TTC549 (cell line): ENCODE results near the gene TRIM46.
"Not testable (repeated sequence)": the region's sequence is repeated elsewhere in the genome, so short reads cannot be mapped to it uniquely, and the experiment has no call there.

Experiments used
- FAIRE-seq: peaks from 2 replicates; lab custom pipeline; 2012; peaks lifted over from hg19 to GRCh38; lab: Jason Lieb, UNC

The TRIM46 gene

GRCh38 chr1:155187456-155187891, 13.8 kb downstream of the TRIM46 start:
- FAIRE-seq = no peak

GRCh38 chr1:155188268-155188667, 14.6 kb downstream of the TRIM46 start:
- FAIRE-seq = no peak

- FAIRE-seq = not testable (repeated sequence)
Observed at GRCh38 chr1:155189926-155190325, 16.3 kb downstream of the TRIM46 start.

GRCh38 chr1:155191904-155192303, 18.3 kb downstream of the TRIM46 start:
- no peak for FAIRE-seq

GRCh38 chr1:155192346-155193274, 19.0 kb downstream of the TRIM46 start:
- no peak for FAIRE-seq

DNA sequence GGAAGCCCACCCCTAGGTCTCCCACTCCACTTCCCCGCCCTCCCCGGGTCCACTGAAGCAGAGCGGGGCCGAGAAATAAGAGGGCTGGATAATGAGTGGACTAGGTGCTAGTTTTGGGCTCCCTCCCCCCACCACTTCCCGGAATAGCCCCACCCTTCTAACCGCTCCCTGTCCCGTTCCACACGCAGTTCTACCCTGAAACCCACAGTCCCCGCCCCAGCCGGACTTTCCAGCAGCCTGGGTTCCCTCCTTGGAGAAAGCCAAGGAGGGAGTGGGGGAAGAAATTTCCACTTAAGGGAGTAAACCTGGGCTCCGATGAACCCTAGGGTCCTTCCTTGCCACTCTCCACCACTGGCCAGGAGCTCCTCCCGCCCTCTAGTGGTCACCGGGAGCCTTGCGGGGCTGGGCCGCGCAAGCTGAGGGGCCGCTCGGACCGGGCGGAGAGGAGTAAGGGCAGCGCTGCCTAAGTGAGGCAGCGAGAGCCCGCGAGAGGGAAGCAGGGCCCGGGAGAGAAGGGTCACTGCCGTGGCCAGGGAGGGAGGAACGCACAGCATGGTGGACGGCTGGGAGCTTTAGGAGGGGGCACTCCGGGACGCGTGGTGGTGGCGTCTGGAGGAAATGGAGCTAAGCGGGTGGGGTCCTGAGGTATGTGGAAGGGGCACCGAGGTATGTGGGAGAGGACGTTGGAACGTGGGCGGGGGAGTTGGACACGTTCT, 19.8 kb downstream of the TRIM46 start:
- FAIRE-seq = peak; percentile 80

GRCh38 chr1:155193991-155194240, 20.3 kb downstream of the TRIM46 start:
- not testable (repeated sequence) for FAIRE-seq

DNA sequence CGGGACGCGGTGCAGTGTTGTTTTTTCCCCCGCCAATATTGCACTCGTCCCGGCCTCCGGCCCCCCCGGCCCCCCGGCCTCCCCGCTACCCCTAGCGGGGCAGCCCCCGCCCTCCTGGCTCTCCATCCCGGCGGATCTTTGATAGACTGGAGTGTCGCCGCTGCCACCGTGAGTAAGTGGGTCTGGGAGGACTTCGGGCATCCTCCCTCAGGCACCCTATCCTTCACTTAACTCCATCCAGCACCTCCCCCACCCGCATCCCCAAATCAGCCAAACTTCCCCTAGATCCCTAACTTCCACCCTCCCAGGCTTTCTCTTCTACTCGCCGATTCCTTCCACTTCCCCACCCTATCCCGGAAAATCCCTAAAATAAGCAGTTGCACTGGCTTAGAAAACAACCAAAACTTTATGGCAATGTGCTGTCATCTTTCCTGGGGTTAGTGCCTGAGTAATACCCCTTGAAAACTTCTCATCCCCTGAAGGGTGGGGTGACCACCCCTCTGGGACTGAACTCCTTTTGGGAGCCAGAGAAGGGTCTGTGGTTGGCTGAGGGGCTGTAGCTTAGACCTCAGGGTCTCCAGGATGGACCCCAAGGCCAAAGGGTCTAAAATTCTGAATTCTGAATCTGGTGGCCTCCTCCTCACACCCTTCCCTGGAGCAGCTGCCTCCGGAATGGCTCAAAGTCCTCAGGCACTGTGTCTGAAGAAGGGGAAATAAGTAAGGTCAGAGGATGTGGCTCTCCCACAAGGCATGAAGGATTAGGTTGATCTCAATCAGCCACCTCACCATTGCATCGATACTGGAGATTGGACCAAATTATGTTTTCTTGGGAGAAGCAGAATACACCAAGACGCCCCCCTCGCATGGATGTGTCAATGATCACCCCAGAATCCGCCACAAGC, 21.8 kb downstream of the TRIM46 start:
- no peak for FAIRE-seq

DNA sequence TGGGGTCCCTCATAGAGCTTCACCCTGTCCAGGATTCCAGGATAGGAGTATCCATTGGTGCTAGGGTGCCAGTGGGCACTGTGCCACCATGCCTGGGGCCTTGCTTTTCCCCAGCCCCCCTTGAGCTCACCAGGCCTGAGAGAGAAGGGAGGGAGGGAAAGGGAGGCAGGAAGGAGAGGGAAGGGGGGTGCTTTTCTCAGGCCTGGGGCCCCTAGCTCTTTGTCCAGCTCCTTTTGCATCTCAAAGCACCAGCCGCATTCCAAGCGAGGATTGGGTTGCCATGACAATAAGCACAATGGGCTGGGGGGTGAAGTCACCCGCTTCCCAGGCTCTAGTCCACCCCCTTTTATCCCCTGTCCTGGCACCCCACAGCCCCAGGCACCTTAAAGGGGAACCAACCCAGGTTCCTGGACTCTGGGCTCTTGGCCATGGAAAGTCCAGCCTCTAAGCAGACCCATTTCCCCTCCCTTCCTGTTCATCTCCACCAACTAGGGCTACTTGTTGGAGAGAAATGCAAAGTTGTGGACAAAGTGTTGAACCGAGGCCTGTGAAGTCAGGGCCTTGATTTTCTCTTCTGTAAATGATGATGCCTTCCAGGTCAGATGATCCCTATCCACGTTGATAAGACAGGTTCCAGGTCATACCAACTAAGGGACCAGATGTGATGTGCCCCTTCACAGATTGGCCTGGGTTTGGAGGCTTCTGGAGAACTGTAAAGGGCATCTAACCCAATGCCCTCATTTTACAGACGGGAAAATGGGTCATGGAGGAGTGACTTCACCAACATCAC, 22.6 kb downstream of the TRIM46 start:
- FAIRE-seq = no peak

GRCh38 chr1:155196893-155197638, 23.4 kb downstream of the TRIM46 start:
- no peak for FAIRE-seq

GRCh38 chr1:155197901-155198546, 24.4 kb downstream of the TRIM46 start:
- FAIRE-seq = no peak

GRCh38 chr1:155198547-155198906, 24.9 kb downstream of the TRIM46 start:
- no peak for FAIRE-seq

- FAIRE-seq = no peak
Observed at GRCh38 chr1:155199792-155200191, 26.1 kb downstream of the TRIM46 start.

DNA sequence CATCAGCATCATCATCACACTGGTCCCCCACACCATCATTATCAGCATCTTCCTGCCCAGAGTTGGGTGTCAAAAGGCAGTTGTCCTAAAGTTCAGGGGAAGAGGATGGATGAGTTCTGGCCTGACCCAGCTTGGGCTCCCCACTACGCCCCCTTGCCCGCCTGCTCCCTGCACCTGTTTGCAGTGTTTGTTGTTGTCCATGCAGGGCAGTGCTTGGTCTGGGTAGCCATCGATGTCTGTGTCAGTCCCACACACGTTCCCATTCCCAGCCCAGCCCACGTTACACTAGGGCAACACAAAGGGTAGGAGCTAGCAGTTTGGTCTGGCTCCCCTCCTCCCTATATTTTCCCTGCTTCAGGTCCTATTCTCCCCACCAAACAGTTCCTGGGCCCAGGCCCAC, 27.3 kb downstream of the TRIM46 start:
- FAIRE-seq = no peak

GRCh38 chr1:155202198-155202597, 28.5 kb downstream of the TRIM46 start:
- FAIRE-seq = no peak

GRCh38 chr1:155202731-155203515, 29.3 kb downstream of the TRIM46 start:
- FAIRE-seq = no peak

- no peak for FAIRE-seq
Observed at GRCh38 chr1:155205035-155205434, 31.4 kb downstream of the TRIM46 start.

GRCh38 chr1:155205969-155206593, 32.4 kb downstream of the TRIM46 start:
- no peak for FAIRE-seq
